Posterior vena cava (tissue), 2 donors: ENCODE measurements around the gene DNAH9. TPM values are rescaled to one million over a fixed set of nuclear protein-coding genes. Genes with fewer than 3 reads are reported as not detected.

Source experiments
- DNase-seq: peaks from one replicate; pipeline ENCODE4 v3.0.0-alpha.2; 2020; ENCODE audit warnings: low spot score
- intact Hi-C, 2 donors: fragments of 100-400 bp; cut with DNase I; formaldehyde crosslinking; loops; one replicate each; pipeline versions ENCODE4 v1.14.1 to v1.14.2; 2022 to 2023
- total RNA-seq, 2 donors: library from RNA; stranded (reverse); fragmentation: NEBNext Ultra II Directional; extraction: Animal tissue kit (Norgen Biotek cat#: 25700); gene quantifications; one replicate each; pipeline ENCODE4 v1.2.1, GENCODE V29; 2021
- donor health status: DM: yes; HTN: yes; CAD: no.
- donor health status: DM: yes; HTN: yes; CAD: no.

The DNAH9 gene
- total RNA-seq, 2 donors from 2014 or later, result 0.14 to 0.46 TPM

DNA sequence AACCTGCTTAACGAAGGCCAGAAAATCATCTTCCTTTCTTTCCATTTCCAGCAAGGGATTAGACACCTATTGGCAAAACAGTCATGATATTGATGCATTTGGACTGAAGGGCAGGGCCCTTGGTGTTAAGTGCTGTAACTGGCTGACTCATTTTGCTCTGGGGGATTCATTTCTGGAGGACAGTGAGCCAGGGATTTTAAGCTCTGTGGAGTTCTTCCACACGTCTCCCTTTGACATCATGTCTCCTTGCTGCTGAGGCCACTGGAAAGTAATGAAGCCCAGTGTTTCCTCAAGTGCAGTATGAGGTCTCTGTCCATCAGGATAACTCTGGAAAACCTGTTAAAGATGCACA is 42.2 kb downstream of the DNAH9 start:
- intact Hi-C loops, result no loop called here
- no peak for DNase-seq

DNA sequence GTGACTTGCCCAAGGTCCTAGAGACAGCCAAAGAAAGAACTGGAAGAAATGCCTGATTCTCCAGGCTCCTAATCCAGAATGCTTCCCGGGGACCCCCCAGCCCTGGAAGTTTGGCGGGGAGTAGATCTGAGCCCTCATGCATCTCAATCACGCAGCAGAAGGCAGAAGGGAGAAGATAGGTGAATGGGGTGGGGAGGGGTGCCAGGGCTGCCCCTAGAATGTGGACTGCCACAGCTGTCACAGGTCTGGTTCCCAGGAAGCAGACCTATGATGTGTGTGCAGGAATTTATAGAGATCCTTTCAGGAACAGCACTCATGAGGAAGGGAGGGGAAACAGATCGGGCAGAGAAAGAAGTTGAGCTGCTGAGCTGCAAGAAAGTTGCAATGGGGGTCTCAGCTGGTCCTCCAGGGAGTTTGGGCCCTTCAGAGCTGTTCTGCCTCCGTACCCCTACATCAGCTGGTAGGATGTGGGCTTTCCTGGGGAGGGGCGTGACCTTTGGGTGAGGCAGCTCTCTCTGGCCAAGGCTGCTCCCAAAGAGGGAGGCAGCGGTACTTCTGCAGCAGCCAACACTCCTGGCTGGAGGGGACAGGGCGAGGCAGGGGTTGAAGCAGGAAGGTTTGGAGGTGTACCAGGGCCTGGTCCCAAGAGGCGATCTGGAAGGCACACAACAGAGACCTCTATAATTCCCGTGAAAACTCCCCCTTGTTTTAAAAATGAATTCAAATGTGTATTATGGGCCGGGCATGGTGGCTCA is 43.4 kb downstream of the DNAH9 start:
- no peak for DNase-seq
- intact Hi-C loops, result no loop called here

DNA sequence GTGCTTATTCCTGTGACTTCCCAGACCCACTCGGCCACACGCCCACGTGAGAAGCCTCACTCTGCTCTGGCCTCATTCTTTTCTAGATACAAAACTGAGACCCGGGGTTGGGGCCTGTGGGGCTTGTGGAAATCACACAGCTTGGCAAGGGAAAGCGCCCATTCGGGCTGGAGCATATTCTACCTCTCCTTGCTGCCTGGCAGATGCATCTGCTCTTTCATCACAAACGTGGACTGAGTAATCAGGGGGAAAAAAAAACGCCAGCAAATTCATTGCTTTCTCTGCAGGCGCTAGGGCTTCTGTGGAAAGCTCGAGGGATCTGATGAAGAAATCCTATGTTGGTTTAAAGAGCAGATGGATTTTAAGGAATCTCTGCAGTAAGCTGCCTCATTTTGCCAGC is 44.4 kb downstream of the DNAH9 start:
- intact Hi-C loops, result no loop called here
- no peak for DNase-seq

DNA sequence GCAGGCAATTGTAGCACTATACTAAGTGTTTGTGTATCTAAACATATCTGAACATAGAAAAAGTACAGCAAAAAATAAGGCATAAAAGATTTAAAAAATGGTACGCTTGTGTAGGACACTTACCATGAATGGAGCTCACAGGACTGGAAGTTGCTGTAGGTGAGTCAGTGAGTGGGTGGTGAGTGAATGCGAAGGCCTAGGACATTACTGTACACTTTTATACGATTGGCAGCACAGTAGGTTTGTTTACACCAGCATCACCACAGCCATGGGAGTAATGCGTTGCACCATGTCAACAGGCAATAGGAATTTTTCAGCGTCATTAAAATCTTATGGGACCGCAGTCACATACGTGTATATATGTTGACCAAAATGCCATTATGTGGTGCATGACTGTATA is 45.6 kb downstream of the DNAH9 start:
- intact Hi-C loops, result no loop called here
- no peak for DNase-seq

DNA sequence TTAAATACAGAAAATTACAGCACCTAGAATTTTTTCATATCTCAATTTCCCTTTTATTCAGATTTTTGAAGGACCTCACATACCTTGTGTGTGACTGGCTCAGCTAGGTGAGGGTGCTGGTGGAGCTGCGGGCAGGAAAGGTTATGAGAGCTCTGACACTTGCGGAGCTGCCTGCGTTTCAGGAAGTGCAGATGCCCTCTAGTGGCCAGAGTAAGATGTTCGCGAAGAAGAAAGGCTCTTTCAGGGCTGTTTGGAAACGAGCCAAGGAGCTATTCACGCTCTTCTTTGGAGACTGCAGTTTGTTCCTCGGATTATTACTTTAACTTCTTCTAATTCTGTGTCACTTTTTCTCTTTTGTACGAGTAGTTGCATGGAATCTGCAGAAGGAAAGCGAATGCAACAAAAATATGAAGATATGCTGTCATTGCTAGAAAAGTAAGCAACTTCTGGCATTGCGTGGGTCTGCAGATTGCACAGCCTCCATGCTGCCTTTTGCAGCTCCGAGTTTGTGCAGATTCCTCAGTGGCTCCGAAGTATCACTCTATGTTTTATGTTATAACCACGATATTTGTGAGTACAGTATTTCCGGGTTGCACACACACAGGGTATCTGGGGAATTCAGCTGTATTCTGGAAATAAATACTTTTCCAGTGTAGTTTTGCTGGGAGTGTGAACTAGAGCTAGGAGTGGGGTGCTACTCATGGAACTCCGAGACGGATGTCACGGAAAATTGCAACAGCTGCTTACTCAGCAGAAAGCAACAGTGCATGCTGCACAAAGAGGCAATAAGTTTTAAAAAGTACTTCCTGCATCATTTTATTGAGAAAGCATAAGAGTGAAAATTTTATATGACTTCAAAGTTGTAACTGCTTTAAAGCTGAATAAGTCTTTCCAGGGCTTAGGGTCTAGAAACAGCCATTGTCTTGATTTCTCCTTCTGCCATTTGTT is 46.3 kb downstream of the DNAH9 start:
- intact Hi-C loops, result no loop called here
- no peak for DNase-seq

DNA sequence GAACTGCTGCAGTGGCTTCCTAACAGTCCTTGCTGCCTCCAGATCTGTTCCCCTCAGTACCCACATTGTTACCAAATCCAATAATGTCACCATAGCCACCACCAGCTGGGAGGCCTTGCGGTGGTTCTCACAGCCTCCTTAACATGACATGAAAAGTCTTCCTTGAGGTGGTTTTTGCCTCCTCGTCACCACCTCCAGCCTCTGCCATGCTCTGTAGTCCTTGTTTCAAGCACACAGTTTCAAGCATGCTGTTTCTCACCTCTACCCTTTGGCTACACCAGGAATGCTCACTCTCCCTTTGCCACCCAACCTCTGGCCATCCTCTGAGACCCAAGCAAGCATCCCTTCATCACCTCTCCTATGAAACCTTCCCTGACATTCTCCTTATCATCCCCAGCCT is 47.2 kb downstream of the DNAH9 start:
- intact Hi-C loops, result no loop called here
- DNase-seq, result no peak

DNA sequence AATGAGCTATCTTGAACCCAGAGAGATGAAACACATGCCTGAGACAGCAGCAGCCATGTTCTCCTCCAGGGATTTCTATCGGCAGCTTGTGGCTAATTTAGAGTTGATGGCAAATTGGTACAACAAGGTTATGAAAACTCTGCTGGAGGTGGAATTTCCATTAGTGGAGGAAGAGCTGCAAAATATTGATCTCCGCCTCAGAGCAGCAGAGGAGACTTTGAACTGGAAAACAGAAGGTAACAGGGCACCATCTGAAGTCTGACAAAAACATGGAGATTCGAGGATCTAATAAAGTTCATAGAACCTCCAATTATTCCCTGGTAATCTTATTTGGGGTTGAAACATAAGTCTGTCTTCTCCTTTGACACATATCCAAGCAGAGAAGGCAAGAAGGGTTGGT is 52.8 kb downstream of the DNAH9 start:
- no peak for DNase-seq

DNA sequence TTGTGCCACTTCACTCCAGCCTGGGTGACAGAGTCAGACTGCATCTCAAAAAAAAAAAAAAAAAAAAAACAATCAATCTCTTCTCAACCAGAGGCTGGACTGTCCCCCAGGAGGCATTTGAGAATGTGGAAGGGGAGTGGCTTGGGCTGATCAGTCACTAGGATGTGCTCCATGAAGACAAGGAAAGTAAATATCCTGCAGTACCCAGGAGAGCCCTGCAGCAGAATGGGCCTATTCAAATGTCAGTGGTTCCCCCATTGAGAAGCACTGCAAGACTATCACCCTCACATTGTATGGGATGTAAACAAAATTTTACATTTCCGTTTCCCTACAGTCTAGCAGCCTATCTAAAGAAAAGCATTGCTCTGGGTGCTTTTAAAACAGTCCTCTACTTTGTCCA is 70.3 kb downstream of the DNAH9 start:
- intact Hi-C loops, result no loop called here
- no peak for DNase-seq

More for the DNA sequence above, 52.8 kb downstream of the DNAH9 start:
- intact Hi-C loops, result no loop called here

DNA sequence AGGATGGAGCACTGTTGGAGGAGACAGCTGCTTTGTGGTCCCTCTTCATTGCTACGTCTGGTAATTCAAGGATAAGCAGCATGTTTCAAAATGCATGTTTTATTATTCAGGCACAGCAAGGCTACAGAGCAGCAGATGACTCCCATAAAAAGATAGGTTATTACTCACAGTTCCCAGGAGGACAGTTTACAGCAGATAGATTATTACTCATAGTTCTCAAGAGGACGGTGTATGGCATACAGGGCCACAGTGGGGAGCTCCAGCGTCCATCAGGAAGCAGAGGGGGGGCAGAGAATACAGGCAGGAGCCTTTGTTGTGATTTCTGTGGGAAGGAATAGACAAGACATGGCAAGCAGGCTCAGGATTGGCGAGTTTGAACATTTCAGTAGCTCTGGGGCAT is 72.9 kb downstream of the DNAH9 start:
- DNase-seq, result no peak
- intact Hi-C loops, result no loop called here

DNA sequence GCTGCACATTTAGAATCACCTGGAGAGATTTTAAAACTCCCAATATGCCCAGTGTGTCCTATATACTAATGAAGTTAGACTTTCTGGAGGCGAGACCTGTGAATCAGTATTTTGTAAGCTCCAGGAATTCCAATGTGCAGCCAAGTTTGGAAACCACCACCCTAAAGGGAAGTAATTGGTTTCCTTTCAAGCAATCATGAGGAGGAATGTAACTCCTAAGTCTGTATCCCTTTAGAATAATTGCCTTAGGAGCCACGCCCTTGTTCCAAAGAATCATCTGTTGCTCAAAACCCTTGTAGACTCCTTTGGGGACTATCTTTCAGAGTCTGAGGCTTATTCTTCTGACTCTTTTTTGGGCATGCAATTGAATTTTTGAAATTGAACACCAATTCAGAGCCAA is 84.4 kb downstream of the DNAH9 start:
- no peak for DNase-seq
- intact Hi-C loops, result no loop called here

DNA sequence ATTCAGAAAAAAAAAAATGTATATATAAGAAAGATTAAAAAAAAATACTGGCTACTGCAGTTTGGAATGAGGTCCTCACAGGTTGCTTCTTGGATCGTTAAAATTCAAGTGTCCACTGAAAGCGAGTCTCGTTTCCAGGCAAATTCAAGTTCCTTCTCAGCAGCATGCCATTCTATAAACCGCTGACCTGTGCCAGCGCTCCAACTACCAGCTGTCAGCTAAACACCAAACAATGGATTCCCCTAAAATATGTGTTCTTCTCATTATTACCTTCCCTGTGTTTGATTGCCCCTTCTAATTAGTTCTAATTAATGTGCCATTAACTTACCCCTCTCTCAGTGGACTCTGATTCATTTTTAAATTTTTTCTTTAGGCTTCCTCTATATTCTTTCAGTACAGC is 92.4 kb downstream of the DNAH9 start:
- DNase-seq, result no peak

DNA sequence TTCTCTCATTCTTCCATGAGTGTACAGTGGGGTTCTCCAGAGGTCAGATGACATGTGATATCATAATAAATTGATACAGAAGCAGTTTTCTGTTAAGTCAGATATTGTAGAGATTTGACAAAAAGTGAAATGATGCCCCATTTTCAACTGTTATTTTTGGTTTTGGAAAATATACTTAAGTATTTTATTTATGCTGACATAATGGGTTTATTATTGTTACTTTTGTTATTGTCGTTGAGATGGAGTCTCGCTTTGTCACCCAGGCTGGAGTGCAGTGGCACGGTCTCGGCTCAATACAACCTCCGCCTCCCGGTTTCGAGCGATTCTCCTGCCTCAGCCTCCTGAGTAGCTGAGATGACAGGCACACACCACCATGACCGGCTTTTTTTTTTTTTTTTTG is 94.4 kb downstream of the DNAH9 start:
- no peak for DNase-seq
- intact Hi-C loops, result no loop called here

More for the DNA sequence above, 92.4 kb downstream of the DNAH9 start:
- intact Hi-C loops, result no loop called here

DNA sequence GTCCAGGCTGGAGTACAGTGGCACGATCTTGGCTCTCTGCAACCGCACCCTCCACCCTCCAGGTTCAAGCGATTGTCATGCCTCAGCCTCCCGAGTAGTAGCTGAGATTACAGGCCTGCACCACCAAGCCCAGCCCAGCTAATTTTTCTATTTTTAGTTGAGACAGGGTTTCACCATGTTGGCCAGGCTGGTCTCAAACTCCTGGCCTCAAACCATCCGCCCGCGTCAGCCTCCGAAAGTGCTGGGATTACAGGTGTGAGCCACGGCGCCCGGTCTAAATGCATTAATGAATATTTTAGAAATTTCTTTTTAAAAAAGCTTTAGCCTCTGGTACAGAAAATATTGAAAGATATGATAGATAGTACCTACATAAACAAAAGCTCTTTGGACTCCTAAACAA is 95.0 kb downstream of the DNAH9 start:
- intact Hi-C loops, result no loop called here

DNA sequence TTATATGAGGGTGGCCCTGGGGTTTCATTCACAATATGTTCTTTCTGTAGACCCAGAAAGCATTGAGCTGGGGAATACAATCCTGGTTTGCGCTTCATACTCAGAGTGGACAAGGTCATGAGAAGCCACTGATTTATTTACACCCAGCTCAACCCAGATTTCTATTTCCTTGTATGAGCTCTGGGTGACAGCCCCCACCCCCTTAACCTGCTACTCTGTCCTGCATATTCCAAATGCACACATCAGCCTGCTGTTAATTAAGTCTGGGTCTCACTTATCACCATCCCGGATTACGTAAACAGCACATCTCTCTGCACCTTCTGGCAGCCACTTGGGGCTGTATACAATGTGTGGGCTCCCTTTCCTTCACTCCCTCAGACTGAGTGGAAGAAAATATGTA is 102.4 kb downstream of the DNAH9 start:
- intact Hi-C loops, result no loop called here

More for the DNA sequence above, 95.0 kb downstream of the DNAH9 start:
- DNase-seq, result no peak

DNA sequence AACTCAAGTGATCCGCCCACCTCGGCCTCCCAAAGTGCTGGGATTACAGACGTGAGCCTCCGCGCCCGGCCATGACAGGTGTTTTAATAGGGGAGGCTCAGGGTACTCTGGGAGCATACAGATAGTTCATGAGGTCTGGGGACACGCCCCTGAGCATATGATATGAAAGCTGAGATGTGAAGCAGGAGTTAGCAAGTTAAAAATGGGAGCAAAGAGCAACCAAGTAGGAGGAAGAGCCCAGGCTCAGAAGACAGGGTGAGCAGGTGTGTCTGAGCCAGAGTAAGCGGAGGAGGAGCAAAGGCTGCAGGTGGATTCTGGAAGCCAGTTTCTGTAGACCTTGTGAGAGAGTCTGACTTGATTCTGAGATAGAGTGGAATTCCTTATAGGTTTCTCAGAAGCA is 103.6 kb downstream of the DNAH9 start:
- intact Hi-C loops, result no loop called here
- DNase-seq, result no peak

More for the DNA sequence above, 102.4 kb downstream of the DNAH9 start:
- DNase-seq, result no peak

DNA sequence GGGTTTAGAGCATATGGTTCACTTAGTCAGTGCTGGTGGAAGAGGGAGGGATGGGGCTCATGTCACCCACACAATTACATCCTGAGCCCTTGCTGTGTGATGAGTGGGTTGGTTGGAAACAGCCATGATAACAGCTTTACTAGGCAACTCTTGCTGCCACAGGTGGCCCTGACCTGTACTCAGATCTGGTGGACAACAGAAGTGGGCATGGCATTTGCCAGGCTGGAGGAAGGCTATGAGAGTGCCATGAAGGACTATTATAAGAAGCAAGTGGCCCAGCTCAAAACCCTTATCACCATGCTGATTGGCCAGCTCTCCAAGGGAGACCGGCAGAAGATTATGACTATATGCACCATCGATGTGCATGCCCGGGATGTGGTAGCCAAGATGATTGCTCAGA is 105.8 kb downstream of the DNAH9 start:
- no peak for DNase-seq
- intact Hi-C loops, result no loop called here

DNA sequence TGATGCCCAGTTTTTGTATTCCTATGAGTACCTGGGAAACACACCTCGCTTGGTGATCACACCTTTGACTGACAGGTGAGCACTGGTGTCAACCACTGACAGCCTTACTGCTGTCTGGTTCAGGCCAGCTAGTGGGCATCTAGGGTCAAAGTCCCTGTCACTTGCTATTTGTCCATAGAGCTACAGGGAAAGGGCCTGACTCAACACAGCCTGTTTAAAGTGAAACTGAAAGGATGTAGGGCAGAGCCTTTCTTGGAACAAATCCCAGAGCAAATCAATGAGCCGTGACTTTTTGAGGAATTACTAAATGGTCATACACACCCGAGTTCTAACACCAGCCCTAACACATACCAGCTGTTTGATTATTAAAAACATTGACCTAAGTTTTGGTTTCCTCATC is 106.8 kb downstream of the DNAH9 start:
- DNase-seq, result no peak
- intact Hi-C loops, result no loop called here

DNA sequence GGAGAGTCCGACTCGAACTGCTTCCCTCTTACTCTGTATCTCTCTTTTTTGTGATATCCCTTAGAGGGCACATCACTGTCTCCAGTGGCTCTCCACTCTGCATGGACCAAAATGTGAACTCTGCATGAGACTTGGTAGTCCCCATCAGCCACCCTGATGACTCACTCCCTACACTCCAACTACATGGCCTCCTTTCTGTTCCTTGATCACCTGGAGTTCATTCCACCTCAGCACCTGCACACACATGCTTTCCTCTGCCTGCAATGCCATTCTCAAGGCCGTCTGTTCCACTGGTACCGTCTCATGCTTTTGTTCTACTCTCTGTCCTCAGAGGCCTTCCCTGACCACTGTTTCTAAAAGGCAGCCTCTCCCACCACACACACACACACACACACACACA is 109.3 kb downstream of the DNAH9 start:
- intact Hi-C loops, result no loop called here
- no peak for DNase-seq

DNA sequence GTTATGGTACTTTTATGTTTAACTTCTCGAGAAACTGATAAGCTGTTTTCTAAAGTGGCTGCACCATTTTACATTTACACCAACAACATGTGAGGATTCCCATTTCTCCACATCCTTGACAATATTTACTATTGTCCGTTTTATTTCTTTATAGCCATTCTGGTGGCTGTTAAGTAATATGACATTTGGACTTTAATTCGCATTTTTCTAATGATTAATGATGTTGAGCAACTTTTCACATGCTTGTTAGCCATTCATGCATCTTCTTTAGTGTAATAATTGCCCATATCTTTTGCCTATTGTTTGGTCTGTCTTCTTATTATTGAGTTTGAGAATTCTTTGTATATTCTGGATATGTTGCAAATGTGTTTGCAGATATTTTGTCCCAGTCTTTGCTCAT is 114.2 kb downstream of the DNAH9 start:
- intact Hi-C loops, result no loop called here

DNA sequence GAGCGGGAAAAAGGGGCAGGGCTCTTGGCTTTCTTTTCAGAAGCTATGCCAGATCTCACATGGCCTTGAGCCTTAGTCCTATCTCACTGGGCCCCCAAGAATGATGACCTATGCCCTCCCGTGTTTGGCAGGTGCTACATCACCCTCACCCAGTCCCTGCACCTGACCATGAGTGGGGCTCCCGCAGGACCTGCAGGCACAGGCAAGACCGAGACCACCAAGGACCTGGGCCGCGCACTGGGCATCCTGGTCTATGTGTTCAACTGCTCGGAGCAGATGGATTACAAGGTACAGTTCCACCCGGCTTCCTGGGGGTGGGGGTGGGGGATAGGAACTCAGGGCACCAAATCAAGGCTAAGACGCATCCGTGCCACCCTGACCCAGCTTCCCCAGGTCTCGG is 120.9 kb downstream of the DNAH9 start:
- intact Hi-C loops, result no loop called here
- DNase-seq, result no peak

More for the DNA sequence above, 114.2 kb downstream of the DNAH9 start:
- DNase-seq, result no peak

DNA sequence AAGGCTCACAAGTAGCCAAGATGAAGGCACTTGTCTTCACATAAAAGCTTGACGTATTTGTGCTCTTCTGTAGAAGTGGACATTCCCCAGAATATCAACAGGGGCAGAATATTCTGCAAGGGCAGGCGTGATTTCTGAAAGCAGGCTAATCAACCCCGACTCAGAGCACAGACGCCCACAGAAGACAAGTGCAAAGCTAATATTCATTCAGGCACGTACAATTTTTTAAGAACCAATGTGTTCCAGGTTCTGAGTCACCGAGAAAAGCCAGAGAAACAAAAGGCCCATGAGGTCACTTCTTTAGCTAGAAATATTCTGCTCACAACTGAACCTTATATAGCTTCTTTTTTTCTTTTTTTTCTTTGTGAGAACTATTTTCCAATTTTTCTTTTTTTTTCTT is 121.6 kb downstream of the DNAH9 start:
- intact Hi-C loops, result no loop called here
- DNase-seq, result no peak
